ENCODE data around the gene CTSK.

DNA sequence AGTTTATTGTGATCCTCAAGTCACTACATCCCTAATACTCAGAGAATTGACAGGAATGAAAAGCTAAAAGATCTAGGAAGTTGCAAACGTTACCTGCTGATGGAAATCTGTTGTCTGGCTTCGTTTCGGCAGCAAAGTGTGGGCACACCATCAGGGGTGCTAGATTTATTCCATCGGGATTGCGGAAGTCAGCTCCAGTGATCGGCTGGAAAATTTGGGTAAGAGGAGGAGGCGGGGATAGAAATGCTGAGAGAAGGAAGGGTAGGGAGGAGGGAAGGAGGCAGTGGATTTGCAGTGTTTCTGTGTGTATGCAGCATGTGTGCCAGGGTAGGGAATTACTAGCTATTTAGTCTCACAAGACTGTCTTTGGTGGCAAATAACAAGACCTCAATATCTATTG, at the start of gene CTSK:
- TF ChIP-seq, protein P1, sequence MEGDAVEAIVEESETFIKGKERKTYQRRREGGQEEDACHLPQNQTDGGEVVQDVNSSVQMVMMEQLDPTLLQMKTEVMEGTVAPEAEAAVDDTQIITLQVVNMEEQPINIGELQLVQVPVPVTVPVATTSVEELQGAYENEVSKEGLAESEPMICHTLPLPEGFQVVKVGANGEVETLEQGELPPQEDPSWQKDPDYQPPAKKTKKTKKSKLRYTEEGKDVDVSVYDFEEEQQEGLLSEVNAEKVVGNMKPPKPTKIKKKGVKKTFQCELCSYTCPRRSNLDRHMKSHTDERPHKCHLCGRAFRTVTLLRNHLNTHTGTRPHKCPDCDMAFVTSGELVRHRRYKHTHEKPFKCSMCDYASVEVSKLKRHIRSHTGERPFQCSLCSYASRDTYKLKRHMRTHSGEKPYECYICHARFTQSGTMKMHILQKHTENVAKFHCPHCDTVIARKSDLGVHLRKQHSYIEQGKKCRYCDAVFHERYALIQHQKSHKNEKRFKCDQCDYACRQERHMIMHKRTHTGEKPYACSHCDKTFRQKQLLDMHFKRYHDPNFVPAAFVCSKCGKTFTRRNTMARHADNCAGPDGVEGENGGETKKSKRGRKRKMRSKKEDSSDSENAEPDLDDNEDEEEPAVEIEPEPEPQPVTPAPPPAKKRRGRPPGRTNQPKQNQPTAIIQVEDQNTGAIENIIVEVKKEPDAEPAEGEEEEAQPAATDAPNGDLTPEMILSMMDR (IDR thresholded peaks at IDR 0.05): no peak
- TF ChIP-seq POLR2AphosphoS5 (IDR thresholded peaks at IDR 0.05): peak; percentile 33 to 57 (median 56)
- TF ChIP-seq POLR2A (IDR thresholded peaks at IDR 0.05): no peak

All from breast epithelium (tissue), 3 donors.